ENCODE data around the gene SLC2A10.

SLC2A10 gene

DNA sequence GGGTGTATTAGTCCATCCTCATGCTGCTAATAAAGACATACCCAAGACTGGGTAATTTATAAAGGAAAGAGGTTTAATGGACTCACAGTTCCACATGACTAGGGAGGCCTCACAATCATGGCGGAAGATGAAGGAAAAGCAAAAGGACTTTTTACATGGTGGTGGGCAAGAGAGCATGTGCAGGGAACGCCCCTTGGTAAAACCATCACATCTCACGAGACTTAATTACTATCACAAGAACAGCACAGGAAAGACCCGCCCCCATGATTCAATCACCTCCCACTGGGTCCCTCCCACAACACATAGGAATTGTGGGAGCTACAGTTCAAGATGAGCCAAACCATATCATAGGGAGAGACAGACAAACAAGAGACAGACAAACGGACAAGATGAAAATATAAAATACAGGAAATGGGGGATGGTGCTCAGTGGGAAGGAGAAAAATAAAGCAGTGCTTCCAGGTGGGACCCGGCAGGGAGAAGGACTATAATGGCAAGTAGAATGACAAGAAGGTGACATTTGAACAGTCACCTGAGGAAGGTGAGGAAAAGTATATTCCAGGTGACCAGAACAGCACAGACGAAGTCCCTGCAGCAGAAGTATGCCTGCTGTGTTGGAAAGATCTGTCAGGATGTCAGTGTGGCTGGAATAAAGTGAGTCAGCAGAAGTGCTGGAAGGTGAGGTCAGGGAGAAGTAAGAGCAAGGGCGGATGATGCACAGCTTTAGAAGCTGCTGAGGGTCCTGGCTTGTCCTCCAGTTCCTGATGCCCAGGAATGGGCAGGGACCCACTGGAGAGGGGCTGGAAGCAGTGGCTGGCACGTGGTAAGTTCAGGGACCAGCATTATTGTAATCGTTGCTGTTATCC lies 61.1 kb downstream of the SLC2A10 start:
- DNase-seq (ENCODE audit: low spot score) = no peak

DNA sequence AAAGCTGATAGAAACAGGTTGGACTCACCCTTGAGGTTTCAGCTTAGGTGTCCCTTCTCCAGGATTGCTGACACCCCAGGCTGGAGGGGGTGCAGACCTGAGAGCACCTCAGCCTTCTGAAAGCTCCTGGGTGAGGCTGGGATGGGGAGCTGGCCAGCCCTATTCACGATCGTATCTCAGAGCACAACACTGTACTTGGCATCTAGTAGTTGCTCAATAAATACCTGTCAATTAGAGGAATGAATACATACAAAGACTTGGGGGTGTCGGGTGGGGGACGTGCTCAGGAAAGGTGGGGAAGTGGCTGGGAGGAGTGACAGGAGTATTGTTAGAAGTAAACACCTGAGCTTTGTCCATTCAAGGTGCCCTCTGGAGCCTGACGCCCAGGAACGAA lies 61.7 kb downstream of the SLC2A10 start:
- no peak for DNase-seq (ENCODE audit: low spot score)

- DNase-seq (ENCODE audit: low spot score) = no peak
Observed at GRCh38 chr20:46772901-46773300, 63.5 kb downstream of the SLC2A10 start.

- no peak for DNase-seq (ENCODE audit: low spot score)
Observed at GRCh38 chr20:46773680-46774079, 64.2 kb downstream of the SLC2A10 start.

DNA sequence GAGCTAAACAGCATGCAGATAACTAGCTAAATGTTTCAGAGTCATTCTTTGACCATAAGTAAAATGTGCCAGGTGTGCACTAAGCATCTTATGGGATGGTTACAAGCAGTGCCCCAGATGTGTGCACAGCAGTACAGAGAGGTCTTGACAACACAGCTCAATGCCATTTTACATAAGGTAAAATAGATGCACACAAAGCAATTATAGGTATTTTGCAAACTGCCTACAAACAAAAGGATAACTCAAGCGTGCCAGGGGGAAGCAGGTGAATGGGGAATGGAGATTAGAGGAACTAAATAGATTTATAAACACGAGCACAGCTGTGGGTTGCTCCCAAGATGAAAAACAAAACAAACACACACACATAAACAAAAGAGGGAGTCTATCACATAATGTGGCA lies 64.8 kb downstream of the SLC2A10 start:
- no peak for DNase-seq (ENCODE audit: low spot score)

GRCh38 chr20:46774943-46775560 lies 65.6 kb downstream of the SLC2A10 start:
- DNase-seq (ENCODE audit: low spot score) = no peak

- no peak for DNase-seq (ENCODE audit: low spot score)
Observed at GRCh38 chr20:46775806-46776205, 66.4 kb downstream of the SLC2A10 start.

GRCh38 chr20:46777331-46777730 lies 67.9 kb downstream of the SLC2A10 start:
- DNase-seq (ENCODE audit: low spot score) = no peak

GRCh38 chr20:46779831-46780230 lies 70.4 kb downstream of the SLC2A10 start:
- no peak for DNase-seq (ENCODE audit: low spot score)

DNA sequence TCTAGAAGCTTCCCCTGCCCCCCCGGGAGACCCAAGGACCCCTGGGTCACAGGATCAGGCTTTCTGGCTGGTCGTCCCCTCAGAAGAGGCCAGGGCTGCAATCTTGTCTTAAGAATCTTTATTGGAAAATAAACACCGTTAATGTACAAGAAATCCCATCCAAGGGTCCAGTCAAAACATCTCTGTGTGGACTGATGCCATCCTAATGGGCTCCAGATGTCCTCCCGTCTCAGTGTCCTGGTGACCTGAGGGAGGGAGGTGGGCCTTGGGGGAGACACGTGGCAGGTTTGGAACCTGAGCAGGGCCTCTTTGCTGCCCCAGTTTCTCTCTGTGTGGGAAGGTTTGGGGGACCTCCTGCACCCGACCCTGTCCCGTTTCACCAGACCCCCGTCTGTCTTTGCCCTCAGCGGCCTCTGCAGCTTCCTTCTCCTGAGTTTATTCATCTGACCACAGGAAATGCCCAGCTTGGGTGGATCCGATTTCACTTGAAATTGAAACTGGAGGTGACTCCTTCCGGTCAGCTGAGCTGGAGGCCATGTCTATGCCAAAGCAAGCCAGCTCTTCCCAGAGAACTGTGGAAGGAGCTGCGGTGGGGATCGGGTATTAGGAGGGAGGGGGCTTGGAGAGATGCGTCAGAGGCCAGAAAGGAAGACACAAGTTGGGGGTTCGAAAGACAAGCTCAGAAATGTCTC lies 75.1 kb downstream of the SLC2A10 start:
- DNase-seq (ENCODE audit: low spot score) = no peak
